H1 (cell line): ENCODE results near the gene HPD. TPM values are rescaled to one million over a fixed set of nuclear protein-coding genes. Genes with fewer than 3 reads are reported as not detected.

Source experiments
- CREB1 ChIP-seq: IDR thresholded peaks from 2 replicates; pipeline ENCODE4 v1.6.1; 2012; ENCODE audit warnings: inconsistent platforms
- RFX5 ChIP-seq: IDR thresholded peaks from 2 replicates; pipeline ENCODE4 v1.6.1; 2011; ENCODE audit warnings: low read depth, low read length, improper control_type of control experiment, borderline replicate concordance
- RNF2 ChIP-seq: fragments of 200-900, 300-1000 bp; sonication (generic); IDR thresholded peaks from 2 replicates; pipeline ENCODE4 v1.7.1; 2016; ENCODE audit warnings: borderline replicate concordance, low read depth, mild to moderate bottlenecking, antibody characterized with exemption, low read length; ENCODE audit not compliant: poor library complexity, severe bottlenecking; ENCODE audit errors: missing control alignments
- RXRA ChIP-seq: IDR thresholded peaks from 2 replicates; pipeline ENCODE4 v1.6.1; 2011; ENCODE audit warnings: low read depth, mild to moderate bottlenecking, low read length, moderate library complexity; ENCODE audit not compliant: insufficient read depth
- SP2 ChIP-seq: IDR thresholded peaks from 2 replicates; pipeline ENCODE4 v1.6.1; 2012; ENCODE audit warnings: mild to moderate bottlenecking, low read length, inconsistent platforms
- SP4 ChIP-seq: IDR thresholded peaks from 2 replicates; pipeline ENCODE4 v1.6.1; 2012; ENCODE audit warnings: low read length, inconsistent platforms
- polyA plus RNA-seq, 7 experiments: library from polyadenylated mRNA; depleted of rRNA in 3 of 7; stranded (reverse) in 5 of 7; unstranded in 2 of 7; fragments of >200 nt in 5 of 7; fragments of 200-250 nt in 2 of 7; gene quantifications; 1 replicate in 5 of 7; 2 replicates in 1 of 7; 4 replicates in 1 of 7; pipeline versions ENCODE4 v1.2.1 to v1.2.3, GENCODE V29; 2011 to 2013; ENCODE audit warnings: missing spikeins in 2 of 7, mixed read lengths in 2 of 7
- total RNA-seq: library from RNA; stranded (reverse); fragmentation: NEBNext Ultra II Directional; extraction: Animal tissue kit (Norgen Biotek cat#: 25700); gene quantifications from 2 replicates; pipeline ENCODE4 v1.2.1, GENCODE V29; 2021

The HPD gene
- total and polyA plus RNA-seq, 2 of the 8 experiments (the other 6 are each of a cell fraction or from before 2014, with no cell fraction given) = 0.48 to 0.56 TPM

GRCh38 chr12:121815263-121815662 lies 43.4 kb downstream of the HPD start (continued):
- TF ChIP-seq RNF2 = no peak
- no peak for TF ChIP-seq SP4
- TF ChIP-seq SP2 = no peak
- TF ChIP-seq RFX5 = no peak
- no peak for TF ChIP-seq RXRA
- TF ChIP-seq CREB1 = no peak
